H1 (cell line): Measurements from ENCODE around the gene SH3PXD2B. TPM values are rescaled to one million over a fixed set of nuclear protein-coding genes. Genes with fewer than 3 reads are reported as not detected.

ENCODE experiments used
- CTCF ChIA-PET: fragments of 300-600 bp; sonication (Branson Sonifier 250); formaldehyde crosslinking; loops from one replicate; lab custom pipeline; 2021; ENCODE audit not compliant: partially characterized antibody; lab: Charles Lee
- POLR2A ChIA-PET: fragments of 300-600 bp; sonication (Branson Sonifier 250); formaldehyde crosslinking; loops from one replicate; lab custom pipeline; 2021; ENCODE audit warnings: inconsistent platforms; ENCODE audit not compliant: partially characterized antibody; lab: Charles Lee
- DNase-seq, 2 experiments: peaks; one replicate each; pipeline versions ENCODE4 v3.0.0 to v3.0.0-alpha.2; 2010 to 2022; ENCODE audit warnings: low spot score in 2 of 2, low read depth in 1 of 2, mixed read lengths in 1 of 2
- FAIRE-seq: peaks from 2 replicates; lab custom pipeline; 2011; peaks lifted over from hg19 to GRCh38; lab: Jason Lieb, UNC
- H2AFZ ChIP-seq: 2 replicates; pipeline ENCODE4 v1.8.1; 2012; ENCODE audit warnings: low read length, inconsistent platforms
- H2AK5ac ChIP-seq: 2 replicates; pipeline ENCODE4 v1.6.1; 2013; ENCODE audit warnings: low read depth, low read length
- H2BK120ac ChIP-seq: replicated peaks from 2 replicates; pipeline ENCODE3; 2013; ENCODE audit warnings: low read depth, low read length, inconsistent platforms
- H2BK12ac ChIP-seq: 2 replicates; pipeline ENCODE4 v1.6.1; 2013; ENCODE audit warnings: low read depth, low read length
- H2BK15ac ChIP-seq: 2 replicates; pipeline ENCODE4 v1.6.1; 2013; ENCODE audit warnings: low read length
- H2BK20ac ChIP-seq: 2 replicates; pipeline ENCODE4 v1.6.1; 2013; ENCODE audit warnings: low read length
- H2BK5ac ChIP-seq: 2 replicates; pipeline ENCODE4 v1.6.1; 2013; ENCODE audit warnings: low read depth, low read length
- H3K14ac ChIP-seq: 2 replicates; pipeline ENCODE4 v1.6.1; 2013; ENCODE audit warnings: inconsistent platforms; ENCODE audit not compliant: insufficient read length
- H3K18ac ChIP-seq: 2 replicates; pipeline ENCODE4 v1.6.1; 2013; ENCODE audit warnings: low read length; ENCODE audit errors: extremely low read depth
- H3K23ac ChIP-seq: 2 replicates; pipeline ENCODE4 v1.6.1; 2013; ENCODE audit warnings: inconsistent platforms; ENCODE audit not compliant: insufficient read length
- H3K23me2 ChIP-seq: 2 replicates; pipeline ENCODE4 v1.6.1; 2013; ENCODE audit warnings: low read depth, low read length
- H3K27ac ChIP-seq: 2 replicates; pipeline ENCODE4 v1.6.1; 2011; ENCODE audit warnings: low read depth, low read length, inconsistent platforms
- H3K27me3 ChIP-seq, 4 experiments: replicated peaks in 1 of 4; 1 replicate in 1 of 4; 2 replicates in 3 of 4; pipeline versions ENCODE4 v1.6.1 to v1.8.1; 2011 to 2013; ENCODE audit warnings: low read length in 3 of 4, mild to moderate bottlenecking in 3 of 4, inconsistent platforms in 2 of 4, mixed read lengths in 2 of 4, moderate library complexity in 1 of 4; ENCODE audit not compliant: control insufficient read depth in 3 of 4, insufficient read depth in 3 of 4; ENCODE audit errors: extremely low read depth in 1 of 4
- H3K36me3 ChIP-seq, 4 experiments: 2 replicates each; pipeline versions ENCODE4 v1.6.1 to v1.8.1; 2011 to 2013; ENCODE audit warnings: mild to moderate bottlenecking in 4 of 4, low read length in 3 of 4, moderate library complexity in 2 of 4, control low read depth in 1 of 4, inconsistent platforms in 1 of 4; ENCODE audit not compliant: insufficient read depth in 4 of 4, control insufficient read depth in 2 of 4
- H3K4ac ChIP-seq: replicated peaks from 2 replicates; pipeline ENCODE3; 2013; ENCODE audit warnings: low read length, low read depth, mixed read lengths, inconsistent platforms; ENCODE audit not compliant: insufficient read length
- H3K4me1 ChIP-seq, 4 experiments: replicated peaks in 1 of 4; 1 replicate in 1 of 4; 2 replicates in 3 of 4; pipeline versions ENCODE4 v1.6.1 to v1.8.1; 2011 to 2013; ENCODE audit warnings: low read length in 3 of 4, inconsistent platforms in 2 of 4, mixed read lengths in 1 of 4; ENCODE audit not compliant: insufficient read depth in 4 of 4, control insufficient read depth in 3 of 4
- H3K4me2 ChIP-seq, 2 experiments: 2 replicates each; pipeline versions ENCODE4 v1.6.1 to v1.8.1; 2011 to 2013; ENCODE audit warnings: low read depth in 2 of 2, low read length in 2 of 2, control low read depth in 1 of 2, inconsistent platforms in 1 of 2, mild to moderate bottlenecking in 1 of 2; ENCODE audit not compliant: insufficient read depth in 1 of 2
- H3K4me3 ChIP-seq, 4 experiments: fragments of 200-600, 300-600 bp in 1 of 4; sonication (generic), shearing (Covaris generic), sonication (Bioruptor Twin) in 1 of 4; 2 replicates each; pipeline versions ENCODE4 v1.5.1 to v1.8.1; 2011 to 2016; ENCODE audit warnings: low read length in 4 of 4, low read depth in 3 of 4, control low read depth in 2 of 4, inconsistent platforms in 2 of 4, mild to moderate bottlenecking in 2 of 4, mixed read lengths in 1 of 4, moderate library complexity in 1 of 4; ENCODE audit not compliant: insufficient read depth in 2 of 4; ENCODE audit errors: extremely low read depth in 1 of 4
- H3K56ac ChIP-seq: replicated peaks from 2 replicates; pipeline ENCODE3; 2013; ENCODE audit warnings: low read depth, mild to moderate bottlenecking, mixed read lengths, low read length, inconsistent platforms; ENCODE audit not compliant: insufficient read length
- H3K79me1 ChIP-seq: 2 replicates; pipeline ENCODE4 v1.6.1; 2013; ENCODE audit warnings: low read depth, low read length, control low read depth
- H3K79me2 ChIP-seq, 2 experiments: 2 replicates each; pipeline versions ENCODE4 v1.6.1 to v1.8.1; 2012 to 2013; ENCODE audit warnings: low read length in 2 of 2, mild to moderate bottlenecking in 2 of 2, inconsistent platforms in 1 of 2; ENCODE audit not compliant: insufficient read depth in 2 of 2, control insufficient read depth in 1 of 2
- H3K9ac ChIP-seq, 4 experiments: replicated peaks in 1 of 4; 1 replicate in 1 of 4; 2 replicates in 3 of 4; pipeline versions ENCODE4 v1.6.1 to v1.8.1; 2011 to 2013; ENCODE audit warnings: low read depth in 3 of 4, low read length in 3 of 4, control low read depth in 2 of 4, mild to moderate bottlenecking in 2 of 4, moderate library complexity in 2 of 4, inconsistent platforms in 1 of 4; ENCODE audit errors: extremely low read depth in 1 of 4
- H3K9me3 ChIP-seq, 2 experiments: 2 replicates each; pipeline versions ENCODE4 v1.6.1 to v1.8.1; 2012 to 2013; ENCODE audit warnings: mild to moderate bottlenecking in 2 of 2, moderate library complexity in 2 of 2, control low read depth in 1 of 2, inconsistent platforms in 1 of 2, low read depth in 1 of 2, low read length in 1 of 2, mixed read lengths in 1 of 2; ENCODE audit not compliant: insufficient read depth in 2 of 2
- H4K20me1 ChIP-seq, 2 experiments: replicated peaks in 1 of 2; 2 replicates each; pipeline versions ENCODE3 to v1.8.1; 2011 to 2013; ENCODE audit warnings: inconsistent platforms in 2 of 2, low read length in 2 of 2, mild to moderate bottlenecking in 1 of 2; ENCODE audit not compliant: insufficient read depth in 2 of 2, control insufficient read depth in 1 of 2
- H4K5ac ChIP-seq: 2 replicates; pipeline ENCODE4 v1.6.1; 2013; ENCODE audit warnings: low read length, low read depth, mixed read lengths, inconsistent platforms; ENCODE audit not compliant: insufficient read length
- H4K8ac ChIP-seq: 2 replicates; pipeline ENCODE4 v1.8.0; 2013; ENCODE audit warnings: mild to moderate bottlenecking, moderate library complexity, low read length, inconsistent platforms; ENCODE audit not compliant: insufficient read depth; ENCODE audit errors: extremely low read depth
- H4K91ac ChIP-seq: replicated peaks from 2 replicates; pipeline ENCODE3; 2013; ENCODE audit warnings: low read length, mixed read lengths, inconsistent platforms; ENCODE audit not compliant: insufficient read length
- ASH2L ChIP-seq: fragments of 200-600, 300-600 bp; sonication (generic); IDR thresholded peaks from one replicate; pipeline ENCODE4 v1.7.1; 2017; ENCODE audit warnings: low read length
- BACH1 ChIP-seq: IDR thresholded peaks from 2 replicates; pipeline ENCODE4 v1.6.1; 2012; ENCODE audit warnings: low read length, improper control_type of control experiment
- CEBPB ChIP-seq: IDR thresholded peaks from 2 replicates; pipeline ENCODE4 v1.6.1; 2012; ENCODE audit warnings: low read depth, low read length
- CHD2 ChIP-seq: IDR thresholded peaks from 2 replicates; pipeline ENCODE4 v1.6.1; 2012; ENCODE audit warnings: low read length, improper control_type of control experiment
- CTBP2 ChIP-seq: IDR thresholded peaks from 2 replicates; pipeline ENCODE4 v1.7.0; 2011; ENCODE audit warnings: borderline replicate concordance, mild to moderate bottlenecking, moderate library complexity, mixed read lengths, low read length; ENCODE audit not compliant: insufficient read depth, insufficient read length
- EZH2 ChIP-seq: fragments of 200-600 bp; sonication (generic); IDR thresholded peaks from 2 replicates; pipeline ENCODE4 v1.7.1; 2012; ENCODE audit warnings: low read depth, mild to moderate bottlenecking, moderate library complexity, low read length, inconsistent platforms; ENCODE audit not compliant: severe bottlenecking
- FOSL1 ChIP-seq: IDR thresholded peaks from 2 replicates; pipeline ENCODE4 v1.6.1; 2011; ENCODE audit warnings: mild to moderate bottlenecking, low read depth, low read length, moderate library complexity; ENCODE audit not compliant: insufficient read depth
- HDAC6 ChIP-seq: IDR thresholded peaks from one replicate; pipeline ENCODE4 v1.7.1; 2012; ENCODE audit warnings: low read depth, mild to moderate bottlenecking, inconsistent platforms, low read length, moderate library complexity
- KDM4A ChIP-seq: IDR thresholded peaks from one replicate; pipeline ENCODE4 v1.7.1; 2012; ENCODE audit warnings: low read depth, mild to moderate bottlenecking, moderate library complexity, low read length, inconsistent platforms; ENCODE audit not compliant: severe bottlenecking
- TAF1 ChIP-seq: IDR thresholded peaks from 2 replicates; pipeline ENCODE4 v1.6.1; 2011; ENCODE audit warnings: mild to moderate bottlenecking, low read depth, low read length
- YY1 ChIP-seq: IDR thresholded peaks from 2 replicates; pipeline ENCODE4 v1.6.1; 2011; ENCODE audit warnings: low read depth, mild to moderate bottlenecking, low read length
- WGBS, 2 experiments: shearing (Covaris generic) in 1 of 2; methylation state at CpG; one replicate each; pipeline versions ENCODE4 v1.1.6 to v1.1.7; 2013 to 2015; ENCODE audit warnings: low lambda C conversion rate in 2 of 2, mixed read lengths in 2 of 2, inconsistent platforms in 1 of 2, low coverage in 1 of 2, missing lambda C conversion rate in 1 of 2; ENCODE audit not compliant: insufficient replicate concordance in 2 of 2, insufficient coverage in 1 of 2, insufficient read length in 1 of 2; ENCODE audit errors: extremely low coverage in 1 of 2, missing lambda C conversion rate in 1 of 2; 5-methylcytosine and 5-hydroxymethylcytosine counted together
- polyA plus RNA-seq, 7 experiments: library from polyadenylated mRNA; depleted of rRNA in 3 of 7; stranded (reverse) in 5 of 7; unstranded in 2 of 7; fragments of >200 nt in 5 of 7; fragments of 200-250 nt in 2 of 7; gene quantifications; 1 replicate in 5 of 7; 2 replicates in 1 of 7; 4 replicates in 1 of 7; pipeline versions ENCODE4 v1.2.1 to v1.2.3, GENCODE V29; 2011 to 2013; ENCODE audit warnings: missing spikeins in 2 of 7, mixed read lengths in 2 of 7
- total RNA-seq: library from RNA; stranded (reverse); fragmentation: NEBNext Ultra II Directional; extraction: Animal tissue kit (Norgen Biotek cat#: 25700); gene quantifications from 2 replicates; pipeline ENCODE4 v1.2.1, GENCODE V29; 2021

Gene SH3PXD2B
- total and polyA plus RNA-seq, 2 of the 8 experiments (the other 6 are each of a cell fraction or from before 2014, with no cell fraction given): 32.9 to 72.9 TPM

DNA sequence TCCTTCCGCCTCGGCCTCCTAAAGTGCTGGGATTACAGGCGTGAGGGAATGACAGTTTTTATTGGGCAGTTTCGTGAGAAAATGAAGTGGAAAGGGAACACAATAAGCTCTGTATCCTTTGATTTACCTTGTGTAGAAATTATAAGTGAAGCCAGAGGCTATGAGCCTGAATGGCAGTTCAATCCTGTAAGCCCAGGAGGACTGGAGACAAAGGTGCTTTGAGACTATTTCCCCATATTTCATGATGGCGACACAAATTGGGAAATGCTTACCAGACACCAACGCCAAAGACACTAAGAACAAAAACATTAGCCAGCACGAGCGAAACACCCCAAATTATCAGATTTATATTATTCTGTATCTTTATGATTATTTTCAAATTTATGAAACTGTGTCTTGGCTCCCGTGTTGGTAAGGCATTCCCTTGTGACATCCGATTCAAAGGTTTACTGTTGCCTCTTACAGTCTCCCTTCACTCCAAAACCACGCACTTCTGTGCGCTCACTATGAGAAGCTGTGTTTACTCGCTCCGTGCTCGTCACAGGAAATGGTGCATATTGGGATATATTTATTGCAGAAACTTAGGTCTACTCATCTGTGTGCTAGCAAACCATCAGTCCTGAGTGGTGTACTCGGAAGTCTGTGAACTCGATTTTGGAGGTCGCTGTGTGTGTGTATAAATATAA, 73.9 kb downstream of the SH3PXD2B start:
- no peak overlapping the region for H2BK20ac ChIP-seq
- H3K4me1 ChIP-seq: no peaks in the 10 kb centered on the region
- H3K27me3 ChIP-seq: no peaks in the 10 kb centered on the region
- H3K4me3 ChIP-seq: no peak overlapping the region
- CTCF ChIA-PET: interaction anchor here (1.4 to 1.7 kb wide), 3 partner anchors 9 to 24 kb away, joined by 4 to 5 read pairs (median 4); no protein-coding TSS in a partner anchor
- no peak overlapping the region for H2BK15ac ChIP-seq
- no peak overlapping the region for H3K9ac ChIP-seq
- no peak overlapping the region for H3K14ac ChIP-seq
- H3K79me1 ChIP-seq: no peaks in the 10 kb centered on the region; the same call in none of the 2 replicates
- no peaks in the 10 kb centered on the region for H3K9me3 ChIP-seq
- TF ChIP-seq BACH1: no peak
- TF ChIP-seq CTBP2: no peak
- no peak for TF ChIP-seq CEBPB
- TF ChIP-seq KDM4A: no peak
- no peak for TF ChIP-seq FOSL1
- TF ChIP-seq YY1: no peak
- TF ChIP-seq ASH2L: no peak
- no peak for TF ChIP-seq HDAC6
- TF ChIP-seq TAF1: no peak
- no peak for TF ChIP-seq CHD2
- TF ChIP-seq EZH2: no peak
- DNase-seq (no peak), FAIRE-seq (no peak)
- H2AFZ ChIP-seq: no peak overlapping the region
- peaks cover 6 to 7% of the 10 kb centered on the region in 2 experiments for H4K20me1 ChIP-seq
- H2BK5ac ChIP-seq: no peak overlapping the region
- POLR2A ChIA-PET: interaction anchor here (0.7 kb wide), 2 partner anchors 11 to 17 kb away, joined by 3 read pairs; no protein-coding TSS in a partner anchor
- WGBS, 2 experiments: 89% methylated on average over 18 of the region's 18 CpGs; no CpG with 5 or more reads in 1 of the 2 experiments
- no peaks in the 10 kb centered on the region for H3K23me2 ChIP-seq
- no peak overlapping the region for H3K27ac ChIP-seq
- H2BK120ac ChIP-seq: no peak overlapping the region
- no peak overlapping the region for H3K18ac ChIP-seq
- peaks cover 0 to 41% (median 16%) of the 10 kb centered on the region in 4 experiments; a peak in 6 of 8 replicates for H3K36me3 ChIP-seq
- no peak overlapping the region for H2BK12ac ChIP-seq
- H4K5ac ChIP-seq: no peak overlapping the region
- H2AK5ac ChIP-seq: no peak overlapping the region
- H3K56ac ChIP-seq: no peak overlapping the region
- H3K4ac ChIP-seq: no peak overlapping the region
- no peak overlapping the region for H3K4me2 ChIP-seq
- no peak overlapping the region for H4K91ac ChIP-seq
- no peak overlapping the region for H4K8ac ChIP-seq
- no peaks in the 10 kb centered on the region for H3K79me2 ChIP-seq
- H3K23ac ChIP-seq: no peak overlapping the region
